ENCODE measurements around the gene ENC1.

The ENC1 gene

DNA sequence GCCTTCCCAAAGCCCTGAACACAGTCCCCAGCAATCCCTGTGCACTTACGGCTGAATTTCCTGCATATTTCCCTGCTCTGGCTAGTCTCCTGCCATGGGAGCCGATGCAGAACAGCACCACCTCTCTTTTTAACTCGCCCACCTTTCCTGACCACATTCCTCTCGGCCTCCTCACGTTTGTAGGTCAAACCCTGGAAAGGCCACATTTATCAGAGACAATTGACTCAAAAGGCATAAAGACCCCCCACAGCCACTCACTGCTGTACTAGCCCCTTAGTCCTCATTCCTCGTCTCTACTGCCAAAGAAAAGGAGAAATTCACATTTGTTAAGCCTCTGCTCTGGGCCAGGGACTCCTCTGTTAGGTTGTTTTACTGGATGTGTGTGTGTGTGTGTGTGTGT, 43.6 kb downstream of the ENC1 start:
- no peak for DNase-seq
- no peak for TF ChIP-seq CTCF (IDR thresholded peaks at IDR 0.05; ENCODE audit: low read depth, low read length)
- Histone ChIP-seq H3K4me1 (peaks cover 7% of the 10 kb centered on the region), H3K36me3 (no peaks in the 10 kb centered on the region), H3K27me3 (no peaks in the 10 kb centered on the region), H3K9me3 (no peaks in the 10 kb centered on the region), H3K4me3 (ENCODE audit: low read depth, low read length) (no peak overlapping the region)

GRCh38 chr5:74595143-74595925, 45.2 kb downstream of the ENC1 start:
- no peak overlapping the region for H3K4me3 ChIP-seq (ENCODE audit: low read depth, low read length)
- H3K36me3 ChIP-seq: no peaks in the 10 kb centered on the region
- no peak for DNase-seq
- no peaks in the 10 kb centered on the region for H3K27me3 ChIP-seq
- TF ChIP-seq CTCF (IDR thresholded peaks at IDR 0.05; ENCODE audit: low read depth, low read length): no peak
- H3K4me1 ChIP-seq: peaks cover 7% of the 10 kb centered on the region
- H3K9me3 ChIP-seq: no peaks in the 10 kb centered on the region

GRCh38 chr5:74594137-74595040, 46.1 kb downstream of the ENC1 start:
- no peaks in the 10 kb centered on the region for H3K27me3 ChIP-seq
- TF ChIP-seq CTCF (IDR thresholded peaks at IDR 0.05; ENCODE audit: low read depth, low read length): no peak
- DNase-seq: no peak
- no peaks in the 10 kb centered on the region for H3K9me3 ChIP-seq
- H3K4me3 ChIP-seq (ENCODE audit: low read depth, low read length): no peak overlapping the region
- peaks cover 7% of the 10 kb centered on the region for H3K4me1 ChIP-seq
- H3K36me3 ChIP-seq: no peaks in the 10 kb centered on the region

GRCh38 chr5:74589204-74590056, 51.1 kb downstream of the ENC1 start:
- peaks cover 11% of the 10 kb centered on the region for H3K4me1 ChIP-seq
- no peak for DNase-seq
- no peaks in the 10 kb centered on the region for H3K36me3 ChIP-seq
- H3K9me3 ChIP-seq: no peaks in the 10 kb centered on the region
- H3K27me3 ChIP-seq: no peaks in the 10 kb centered on the region
- H3K4me3 ChIP-seq (ENCODE audit: low read depth, low read length): no peak overlapping the region
- TF ChIP-seq CTCF (IDR thresholded peaks at IDR 0.05; ENCODE audit: low read depth, low read length): no peak

- peaks cover 5% of the 10 kb centered on the region; the same call in 1 of the 2 replicates for H3K4me1 ChIP-seq
- H3K27me3 ChIP-seq: no peaks in the 10 kb centered on the region
- H3K36me3 ChIP-seq: no peaks in the 10 kb centered on the region
- no peak for TF ChIP-seq CTCF (IDR thresholded peaks at IDR 0.05; ENCODE audit: low read depth, low read length)
- no peak overlapping the region for H3K4me3 ChIP-seq (ENCODE audit: low read depth, low read length)
- no peaks in the 10 kb centered on the region for H3K9me3 ChIP-seq
- DNase-seq: no peak
These were observed 52.1 kb downstream of the ENC1 start for GRCh38 chr5:74588415-74588814.

Measured in BE2C (cell line).